ENCODE measurements around the gene MAP10.

DNA sequence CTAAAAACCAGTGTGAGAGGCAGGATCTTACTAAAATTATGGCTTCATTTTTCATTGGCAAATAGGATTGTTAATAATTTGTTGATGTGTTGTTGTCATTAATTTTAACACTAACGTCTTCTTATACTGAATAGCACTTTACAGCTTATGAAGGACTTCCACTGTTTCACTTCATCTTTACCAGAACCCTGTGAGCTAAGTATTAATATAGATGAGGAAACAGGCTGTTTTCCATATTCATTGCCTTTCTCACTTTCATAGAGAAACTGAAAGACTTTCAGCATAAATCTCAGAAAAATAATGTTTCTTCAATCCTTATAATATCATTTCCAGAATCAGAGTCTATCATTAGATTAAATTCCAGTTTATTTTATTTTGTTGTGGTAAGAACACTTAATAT lies 8.5 kb downstream of the MAP10 start:
- TF ChIP-seq CTCF (IDR thresholded peaks at IDR 0.05; ENCODE audit: low read length) (no peak), EZH2 (IDR thresholded peaks at IDR 0.05; ENCODE audit: borderline replicate concordance, low read length) (no peak)
